Hematopoietic multipotent progenitor cell (in vitro differentiated cells): ENCODE results near the gene STK32B. TPM values are rescaled to one million over a fixed set of nuclear protein-coding genes. Genes with fewer than 3 reads are reported as not detected.

ENCODE experiments used
- DNase-seq, 3 donors: peaks; one replicate each; pipeline ENCODE4 v3.0.0-alpha.2; 2011 to 2015; ENCODE audit warnings: low read depth in 2 of 3, low spot score in 2 of 3
- total RNA-seq: library from RNA; depleted of rRNA; stranded (reverse); fragments of >200 nt; gene quantifications from one replicate; pipeline ENCODE4 v1.2.3, GENCODE V29; 2012

The STK32B gene
- total RNA-seq, 1 donor = 14.8 TPM

GRCh38 chr4:5461477-5461876 lies 410.2 kb downstream of the STK32B start:
- DNase-seq = no peak

GRCh38 chr4:5462254-5462835 lies 411.1 kb downstream of the STK32B start:
- no peak for DNase-seq

- no peak for DNase-seq
Observed at GRCh38 chr4:5462896-5463295, 411.6 kb downstream of the STK32B start.

- no peak for DNase-seq
Observed at GRCh38 chr4:5463361-5463760, 412.1 kb downstream of the STK32B start.

GRCh38 chr4:5463936-5464650 lies 412.8 kb downstream of the STK32B start:
- no peak for DNase-seq

- DNase-seq = no peak
Observed at GRCh38 chr4:5465529-5465928, 414.2 kb downstream of the STK32B start.

- DNase-seq = no peak
Observed at GRCh38 chr4:5465956-5466355, 414.7 kb downstream of the STK32B start.

GRCh38 chr4:5467111-5467510 lies 415.8 kb downstream of the STK32B start:
- no peak for DNase-seq

GRCh38 chr4:5469151-5469775 lies 418.0 kb downstream of the STK32B start:
- DNase-seq = no peak

GRCh38 chr4:5469861-5470260 lies 418.6 kb downstream of the STK32B start:
- DNase-seq = no peak

GRCh38 chr4:5470318-5471198 lies 419.3 kb downstream of the STK32B start:
- no peak for DNase-seq

- DNase-seq = no peak
Observed at GRCh38 chr4:5471206-5471605, 419.9 kb downstream of the STK32B start.

- no peak for DNase-seq
Observed at GRCh38 chr4:5471691-5472090, 420.4 kb downstream of the STK32B start.

GRCh38 chr4:5472160-5472591 lies 420.9 kb downstream of the STK32B start:
- no peak for DNase-seq

- DNase-seq = no peak
Observed at GRCh38 chr4:5473125-5473524, 421.8 kb downstream of the STK32B start.

- DNase-seq = no peak
Observed at GRCh38 chr4:5474756-5475155, 423.5 kb downstream of the STK32B start.

- no peak for DNase-seq
Observed at GRCh38 chr4:5477613-5478012, 426.3 kb downstream of the STK32B start.

GRCh38 chr4:5478169-5478568 lies 426.9 kb downstream of the STK32B start:
- DNase-seq = no peak

- DNase-seq = no peak
Observed at GRCh38 chr4:5478697-5479096, 427.4 kb downstream of the STK32B start.

GRCh38 chr4:5479518-5480060 lies 428.3 kb downstream of the STK32B start:
- no peak for DNase-seq

- DNase-seq = no peak
Observed at GRCh38 chr4:5488413-5488812, 437.1 kb downstream of the STK32B start.
